ENCODE measurements around the gene EXOC3. TPM values are rescaled to one million over a fixed set of nuclear protein-coding genes. Genes with fewer than 3 reads are reported as not detected.
"Not testable (repeated sequence)": the region's sequence is repeated elsewhere in the genome, so short reads cannot be mapped to it uniquely, and the experiment has no call there.

Gene EXOC3
- total and polyA plus RNA-seq, 2 of the 8 experiments (the other 6 are each of a cell fraction or from before 2014, with no cell fraction given) = 14.4 to 30.0 TPM

DNA sequence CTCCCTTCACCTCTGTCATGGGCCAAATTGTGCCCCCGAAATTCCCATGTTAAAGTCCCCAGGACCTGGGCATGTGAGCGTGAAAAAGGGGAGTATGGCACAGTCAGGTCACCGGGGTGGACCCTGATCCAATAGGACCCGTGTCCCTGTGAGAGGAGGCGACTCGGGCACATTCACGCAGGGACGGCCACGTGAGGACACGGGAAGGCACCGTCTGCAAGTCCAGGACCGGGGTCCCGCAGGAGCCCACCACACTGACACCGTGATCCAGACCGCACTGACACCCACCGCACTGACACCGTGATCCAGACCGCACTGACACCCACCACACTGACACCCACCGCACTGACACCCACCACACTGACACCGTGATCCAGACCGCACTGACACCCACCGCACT is 43.6 kb downstream of the EXOC3 start:
- FAIRE-seq; H3K36me3 ChIP-seq (ENCODE audit: control insufficient read depth in 2 of 4, insufficient read depth in 4 of 4, low read length in 3 of 4); H2AK5ac ChIP-seq (ENCODE audit: low read depth, low read length); H3K27ac ChIP-seq (ENCODE audit: low read depth, low read length); H3K23ac ChIP-seq (ENCODE audit: insufficient read length); H2BK20ac ChIP-seq (ENCODE audit: low read length); POLR2A ChIA-PET (ENCODE audit: partially characterized antibody); H3K79me2 ChIP-seq (ENCODE audit: control insufficient read depth in 1 of 2, insufficient read depth in 2 of 2, low read length in 2 of 2); H2BK15ac ChIP-seq (ENCODE audit: low read length); H3K4ac ChIP-seq (replicated peaks; ENCODE audit: insufficient read length, low read depth, low read length); CTCF ChIA-PET (ENCODE audit: partially characterized antibody); H4K8ac ChIP-seq (ENCODE audit: extremely low read depth, insufficient read depth, low read length); H3K56ac ChIP-seq (replicated peaks; ENCODE audit: insufficient read length, low read depth, low read length); H3K4me3 ChIP-seq (ENCODE audit: extremely low read depth in 1 of 4, insufficient read depth in 2 of 4, low read depth in 3 of 4, low read length in 4 of 4); H2BK12ac ChIP-seq (ENCODE audit: low read depth, low read length); H2BK5ac ChIP-seq (ENCODE audit: low read depth, low read length); H4K91ac ChIP-seq (replicated peaks; ENCODE audit: insufficient read length, low read length); H3K14ac ChIP-seq (ENCODE audit: insufficient read length); H3K79me1 ChIP-seq (ENCODE audit: low read depth, low read length); H3K4me2 ChIP-seq (ENCODE audit: insufficient read depth in 1 of 2, low read depth in 2 of 2, low read length in 2 of 2); DNase-seq (ENCODE audit: low read depth in 1 of 2, low spot score in 2 of 2); H3K23me2 ChIP-seq (ENCODE audit: low read depth, low read length); H3K9ac ChIP-seq (replicated peaks in 1 of 4; ENCODE audit: extremely low read depth in 1 of 4, low read depth in 3 of 4, low read length in 3 of 4); H4K5ac ChIP-seq (ENCODE audit: insufficient read length, low read depth, low read length); H2BK120ac ChIP-seq (replicated peaks; ENCODE audit: low read depth, low read length); H3K18ac ChIP-seq (ENCODE audit: extremely low read depth, low read length); H3K27me3 ChIP-seq (replicated peaks in 1 of 4; ENCODE audit: control insufficient read depth in 3 of 4, extremely low read depth in 1 of 4, insufficient read depth in 3 of 4, low read length in 3 of 4); H3K4me1 ChIP-seq (replicated peaks in 1 of 4; ENCODE audit: control insufficient read depth in 3 of 4, insufficient read depth in 4 of 4, low read length in 3 of 4); H3K9me3 ChIP-seq (ENCODE audit: insufficient read depth in 2 of 2, low read depth in 1 of 2, low read length in 1 of 2); H4K20me1 ChIP-seq (replicated peaks in 1 of 2; ENCODE audit: control insufficient read depth in 1 of 2, insufficient read depth in 2 of 2, low read length in 2 of 2); H2AFZ ChIP-seq (ENCODE audit: low read length): not testable (repeated sequence)
- WGBS, 2 experiments (ENCODE audit: extremely low coverage in 1 of 2, insufficient coverage in 1 of 2, insufficient read length in 1 of 2, insufficient replicate concordance in 2 of 2, low coverage in 1 of 2, low lambda C conversion rate in 2 of 2, missing lambda C conversion rate in 1 of 2) = 99% methylated on average over 14 of the region's 22 CpGs; no CpG with 5 or more reads in 1 of the 2 experiments
